ENCODE results near the gene SPATA22. TPM values are rescaled to one million over a fixed set of nuclear protein-coding genes. Genes with fewer than 3 reads are reported as not detected.

SPATA22 gene
- total RNA-seq, 1 donor from 2014 or later: not detected

DNA sequence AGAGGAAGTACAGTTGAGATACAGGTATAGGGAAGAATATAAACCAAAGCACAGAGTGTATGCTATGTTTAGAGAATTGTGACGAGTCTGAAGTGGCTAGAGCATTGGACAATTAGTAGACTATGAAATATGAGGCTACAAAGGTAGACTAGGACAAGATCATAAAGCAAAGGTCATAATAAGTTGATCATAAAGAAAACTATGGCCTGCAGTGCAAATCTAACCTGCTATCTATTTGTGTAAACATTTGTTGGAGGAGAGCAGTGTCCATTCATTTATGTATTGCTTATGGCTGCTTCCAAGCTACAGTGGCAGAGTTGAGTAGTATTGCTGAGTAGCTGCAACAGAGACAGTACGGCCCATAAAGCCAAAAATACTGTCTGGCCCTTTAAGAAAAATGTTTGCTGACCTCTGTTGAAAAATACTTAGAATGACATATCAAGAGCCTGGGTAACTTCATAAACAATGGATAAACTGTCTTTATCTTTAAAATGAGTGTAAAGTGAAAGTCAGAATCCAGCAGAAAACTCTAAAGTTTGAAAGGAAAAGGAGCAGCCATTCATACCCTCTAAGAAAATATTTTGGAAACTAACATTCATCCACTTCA, 23.5 kb downstream of the SPATA22 start:
- Histone ChIP-seq H3K27ac (ENCODE audit: low read depth, low read length) (no peak overlapping the region), H3K4me1 (ENCODE audit: insufficient read depth, low read length) (no peaks in the 10 kb centered on the region), H4K20me1 (ENCODE audit: insufficient read depth, low read length) (no peaks in the 10 kb centered on the region), H3K9ac (ENCODE audit: low read length) (no peak overlapping the region), H3K9me3 (ENCODE audit: insufficient read depth, low read depth, low read length) (no peaks in the 10 kb centered on the region), H3K4me3 (ENCODE audit: insufficient read depth, low read depth, low read length) (no peak overlapping the region), H2AFZ (ENCODE audit: low read depth, low read length) (no peak overlapping the region), H3K36me3 (ENCODE audit: insufficient read depth, low read length) (no peaks in the 10 kb centered on the region), H3K27me3 (ENCODE audit: insufficient read depth, low read length) (no peaks in the 10 kb centered on the region), H3K4me2 (ENCODE audit: low read length) (no peak overlapping the region), H3K79me2 (ENCODE audit: insufficient read depth, low read length) (no peaks in the 10 kb centered on the region)
- no peak overlapping the region for H3K27ac Mint-ChIP-seq (ENCODE audit: unreplicated experiment)
- H3K27me3 Mint-ChIP-seq (ENCODE audit: low read depth, unreplicated experiment): no peaks in the 10 kb centered on the region
- no peaks in the 10 kb centered on the region for H3K4me1 Mint-ChIP-seq (ENCODE audit: low read depth, unreplicated experiment)
- FAIRE-seq (no peak), DNase-seq (ENCODE audit: low read depth) (no peak)
- TF ChIP-seq, protein P1, sequence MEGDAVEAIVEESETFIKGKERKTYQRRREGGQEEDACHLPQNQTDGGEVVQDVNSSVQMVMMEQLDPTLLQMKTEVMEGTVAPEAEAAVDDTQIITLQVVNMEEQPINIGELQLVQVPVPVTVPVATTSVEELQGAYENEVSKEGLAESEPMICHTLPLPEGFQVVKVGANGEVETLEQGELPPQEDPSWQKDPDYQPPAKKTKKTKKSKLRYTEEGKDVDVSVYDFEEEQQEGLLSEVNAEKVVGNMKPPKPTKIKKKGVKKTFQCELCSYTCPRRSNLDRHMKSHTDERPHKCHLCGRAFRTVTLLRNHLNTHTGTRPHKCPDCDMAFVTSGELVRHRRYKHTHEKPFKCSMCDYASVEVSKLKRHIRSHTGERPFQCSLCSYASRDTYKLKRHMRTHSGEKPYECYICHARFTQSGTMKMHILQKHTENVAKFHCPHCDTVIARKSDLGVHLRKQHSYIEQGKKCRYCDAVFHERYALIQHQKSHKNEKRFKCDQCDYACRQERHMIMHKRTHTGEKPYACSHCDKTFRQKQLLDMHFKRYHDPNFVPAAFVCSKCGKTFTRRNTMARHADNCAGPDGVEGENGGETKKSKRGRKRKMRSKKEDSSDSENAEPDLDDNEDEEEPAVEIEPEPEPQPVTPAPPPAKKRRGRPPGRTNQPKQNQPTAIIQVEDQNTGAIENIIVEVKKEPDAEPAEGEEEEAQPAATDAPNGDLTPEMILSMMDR (IDR thresholded peaks at IDR 0.05; ENCODE audit: insufficient read depth, low read depth, low read length): no peak
- no peak for TF ChIP-seq EZH2 (IDR thresholded peaks at IDR 0.05; ENCODE audit: insufficient read depth, low read length)
- H3K4me3 Mint-ChIP-seq (ENCODE audit: unreplicated experiment): no peak overlapping the region
- H3K36me3 Mint-ChIP-seq (ENCODE audit: low read depth, unreplicated experiment): no peaks in the 10 kb centered on the region
- peaks cover 2% of the 10 kb centered on the region for H3K9me3 Mint-ChIP-seq (ENCODE audit: unreplicated experiment)

DNA sequence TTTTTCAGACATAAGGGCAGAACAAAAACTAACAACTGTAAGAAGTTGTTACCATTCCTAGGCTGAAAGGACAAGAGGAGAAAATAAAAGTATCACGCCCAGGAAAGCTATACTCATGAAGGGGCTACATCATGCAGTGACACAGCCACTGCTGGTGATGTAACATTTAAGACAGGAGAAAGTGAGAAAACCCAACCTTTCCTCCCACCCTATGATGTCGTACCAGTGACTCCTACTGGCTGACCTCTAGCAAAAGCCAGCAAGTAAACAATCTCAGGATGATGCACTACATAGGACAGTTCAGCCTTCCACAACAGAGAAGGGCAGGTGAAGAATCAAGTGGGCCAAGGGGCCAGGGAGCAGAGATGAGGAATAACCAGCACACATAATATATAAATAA, 24.0 kb downstream of the SPATA22 start:
- Histone ChIP-seq H2AFZ (ENCODE audit: low read depth, low read length) (no peak overlapping the region), H3K27me3 (ENCODE audit: insufficient read depth, low read length) (no peaks in the 10 kb centered on the region), H3K4me3 (ENCODE audit: insufficient read depth, low read depth, low read length) (no peak overlapping the region), H4K20me1 (ENCODE audit: insufficient read depth, low read length) (no peaks in the 10 kb centered on the region), H3K9ac (ENCODE audit: low read length) (no peak overlapping the region), H3K27ac (ENCODE audit: low read depth, low read length) (no peak overlapping the region), H3K4me2 (ENCODE audit: low read length) (no peak overlapping the region), H3K4me1 (ENCODE audit: insufficient read depth, low read length) (no peaks in the 10 kb centered on the region), H3K36me3 (ENCODE audit: insufficient read depth, low read length) (no peaks in the 10 kb centered on the region), H3K79me2 (ENCODE audit: insufficient read depth, low read length) (no peaks in the 10 kb centered on the region), H3K9me3 (ENCODE audit: insufficient read depth, low read depth, low read length) (no peaks in the 10 kb centered on the region)
- DNase-seq (ENCODE audit: low read depth) (no peak), FAIRE-seq (no peak)
- no peak for TF ChIP-seq EZH2 (IDR thresholded peaks at IDR 0.05; ENCODE audit: insufficient read depth, low read length)
- TF ChIP-seq, protein P1 (IDR thresholded peaks at IDR 0.05; ENCODE audit: insufficient read depth, low read depth, low read length): no peak
- peaks cover 2% of the 10 kb centered on the region for H3K27me3 Mint-ChIP-seq (ENCODE audit: low read depth, unreplicated experiment)
- H3K27ac Mint-ChIP-seq (ENCODE audit: unreplicated experiment): no peak overlapping the region
- no peaks in the 10 kb centered on the region for H3K36me3 Mint-ChIP-seq (ENCODE audit: low read depth, unreplicated experiment)
- no peaks in the 10 kb centered on the region for H3K4me1 Mint-ChIP-seq (ENCODE audit: low read depth, unreplicated experiment)
- H3K4me3 Mint-ChIP-seq (ENCODE audit: unreplicated experiment): no peak overlapping the region
- peaks cover 2% of the 10 kb centered on the region for H3K9me3 Mint-ChIP-seq (ENCODE audit: unreplicated experiment)

DNA sequence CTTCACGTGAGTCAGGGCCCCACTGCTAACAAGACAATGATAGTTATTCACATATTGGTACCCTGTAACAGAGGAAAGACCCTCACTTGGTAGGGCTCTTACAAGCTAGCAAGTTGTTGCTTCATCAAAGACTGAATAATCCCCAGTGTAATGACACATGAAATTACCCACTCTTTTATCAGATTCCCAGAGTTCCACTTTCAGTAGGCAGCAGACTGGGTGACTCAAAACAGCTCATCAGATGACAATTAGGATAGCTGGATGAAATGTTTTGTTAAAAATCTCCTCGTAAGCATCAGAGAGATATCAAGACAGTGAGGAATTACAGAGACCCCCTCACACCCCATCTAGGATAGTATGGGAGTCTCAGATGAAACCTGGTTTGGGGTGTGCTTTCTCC, 31.2 kb downstream of the SPATA22 start:
- no peak overlapping the region for H2AFZ ChIP-seq (ENCODE audit: low read depth, low read length)
- H3K36me3 ChIP-seq (ENCODE audit: insufficient read depth, low read length): no peaks in the 10 kb centered on the region

More for the DNA sequence above, 31.2 kb downstream of the SPATA22 start:
- H3K4me3 ChIP-seq (ENCODE audit: insufficient read depth, low read depth, low read length): no peak overlapping the region
- FAIRE-seq (no peak), DNase-seq (ENCODE audit: low read depth) (no peak)
- Mint-ChIP-seq H3K4me1 (ENCODE audit: low read depth, unreplicated experiment) (no peaks in the 10 kb centered on the region), H3K9me3 (ENCODE audit: unreplicated experiment) (peaks cover 2% of the 10 kb centered on the region), H3K4me3 (ENCODE audit: unreplicated experiment) (no peak overlapping the region), H3K36me3 (ENCODE audit: low read depth, unreplicated experiment) (no peaks in the 10 kb centered on the region), H3K27me3 (ENCODE audit: low read depth, unreplicated experiment) (peaks cover 8% of the 10 kb centered on the region), H3K27ac (ENCODE audit: unreplicated experiment) (no peak overlapping the region)
- H3K4me2 ChIP-seq (ENCODE audit: low read length): no peak overlapping the region
- TF ChIP-seq EZH2 (IDR thresholded peaks at IDR 0.05; ENCODE audit: insufficient read depth, low read length): no peak
- TF ChIP-seq, protein P1 (IDR thresholded peaks at IDR 0.05; ENCODE audit: insufficient read depth, low read depth, low read length): no peak
- H3K79me2 ChIP-seq (ENCODE audit: insufficient read depth, low read length): no peaks in the 10 kb centered on the region
- no peak overlapping the region for H3K27ac ChIP-seq (ENCODE audit: low read depth, low read length)
- H3K4me1 ChIP-seq (ENCODE audit: insufficient read depth, low read length): no peaks in the 10 kb centered on the region
- no peak overlapping the region for H3K9ac ChIP-seq (ENCODE audit: low read length)
- H4K20me1 ChIP-seq (ENCODE audit: insufficient read depth, low read length): no peaks in the 10 kb centered on the region
- H3K27me3 ChIP-seq (ENCODE audit: insufficient read depth, low read length): no peaks in the 10 kb centered on the region
- no peaks in the 10 kb centered on the region for H3K9me3 ChIP-seq (ENCODE audit: insufficient read depth, low read depth, low read length)

Measured in astrocyte (in vitro differentiated cells and primary cell).